Measurements from ENCODE around the gene C2CD4A. TPM values are rescaled to one million over a fixed set of nuclear protein-coding genes. Genes with fewer than 3 reads are reported as not detected.

C2CD4A gene
- total RNA-seq, 2 donors from 2014 or later = not detected

- DNase-seq = peak; percentile 97
- Histone ChIP-seq H3K4me1 (ENCODE audit: control insufficient read depth, insufficient read depth, low read length) (peaks cover 4% of the 10 kb centered on the region), H3K27ac (ENCODE audit: low read depth, low read length) (peak within 1 kb of the TSS; percentile 30), H3K36me3 (ENCODE audit: control insufficient read depth, insufficient read depth, low read length) (no peaks in the 10 kb centered on the region), H3K27me3 (ENCODE audit: control insufficient read depth, insufficient read depth, low read length, poor library complexity, severe bottlenecking) (peaks cover 47% of the 10 kb centered on the region), H3K9ac (ENCODE audit: extremely low read depth, low read length, poor library complexity, severe bottlenecking) (peak within 1 kb of the TSS; percentile 42), H3K4me3 (ENCODE audit: low read length) (peak within 1 kb of the TSS; percentile 89), H3K9me3 (ENCODE audit: control insufficient read depth, low read length) (no peaks in the 10 kb centered on the region)
- Mint-ChIP-seq H3K4me3 (peak within 1 kb of the TSS; percentile 78), H3K27ac (peak within 1 kb of the TSS; percentile 83), H3K36me3 (ENCODE audit: low read depth) (no peaks in the 10 kb centered on the region), H3K27me3 (ENCODE audit: insufficient read depth) (peaks cover 47% of the 10 kb centered on the region), H3K9me3 (no peaks in the 10 kb centered on the region), H3K4me1 (peaks cover 4% of the 10 kb centered on the region)
- peak; percentile 89 for TF ChIP-seq CTCF (conservative IDR thresholded peaks at IDR 0.05)
- WGBS, 2 experiments (ENCODE audit: insufficient coverage in 1 of 2, insufficient read length in 1 of 2) = 0% methylated on average over 26 to 73 of the region's 73 CpGs
Measured at GRCh38 chr15:62060113-62060895, 6.5 kb upstream of the C2CD4A start, which contains the start of gene VPS13C. Gene VPS13C (minus strand): TSS chr15:62060447. CDS start chr15:62060374, 73 bp downstream.

- Mint-ChIP-seq H3K9me3 (no peaks in the 10 kb centered on the region), H3K4me1 (peaks cover 4% of the 10 kb centered on the region), H3K27me3 (ENCODE audit: insufficient read depth) (peaks cover 53% of the 10 kb centered on the region), H3K27ac (peak overlapping the region; percentile 83), H3K36me3 (ENCODE audit: low read depth) (no peaks in the 10 kb centered on the region), H3K4me3 (peak overlapping the region; percentile 78)
- H3K9me3 ChIP-seq (ENCODE audit: control insufficient read depth, low read length) = no peaks in the 10 kb centered on the region
- peaks cover 4% of the 10 kb centered on the region for H3K4me1 ChIP-seq (ENCODE audit: control insufficient read depth, insufficient read depth, low read length)
- peak overlapping the region; percentile 89 for H3K4me3 ChIP-seq (ENCODE audit: low read length)
- H3K27ac ChIP-seq (ENCODE audit: low read depth, low read length) = no peak overlapping the region
- DNase-seq = no peak
- TF ChIP-seq CTCF (conservative IDR thresholded peaks at IDR 0.05) = no peak
- peaks cover 53% of the 10 kb centered on the region for H3K27me3 ChIP-seq (ENCODE audit: control insufficient read depth, insufficient read depth, low read length, poor library complexity, severe bottlenecking)
- H3K36me3 ChIP-seq (ENCODE audit: control insufficient read depth, insufficient read depth, low read length) = no peaks in the 10 kb centered on the region
- H3K9ac ChIP-seq (ENCODE audit: extremely low read depth, low read length, poor library complexity, severe bottlenecking) = peak overlapping the region; percentile 42
- WGBS, 2 experiments (ENCODE audit: insufficient coverage in 1 of 2, insufficient read length in 1 of 2) = 34 to 35% methylated on average over 6 to 8 of the region's 12 CpGs
Measured at GRCh38 chr15:62060896-62061280, 5.9 kb upstream of the C2CD4A start.

GRCh38 chr15:62063825-62064635, 2.7 kb upstream of the C2CD4A start:
- no peak for TF ChIP-seq CTCF (conservative IDR thresholded peaks at IDR 0.05)
- no peak overlapping the region for H3K4me3 ChIP-seq (ENCODE audit: low read length)
- peaks cover 79% of the 10 kb centered on the region for H3K27me3 Mint-ChIP-seq (ENCODE audit: insufficient read depth)
- H3K4me3 Mint-ChIP-seq = no peak overlapping the region
- WGBS, 2 experiments (ENCODE audit: insufficient coverage in 1 of 2, insufficient read length in 1 of 2) = 83 to 100% methylated on average over 2 to 6 of the region's 6 CpGs
- H3K27ac ChIP-seq (ENCODE audit: low read depth, low read length) = no peak overlapping the region
- H3K4me1 Mint-ChIP-seq = peaks cover 16% of the 10 kb centered on the region
- no peaks in the 10 kb centered on the region for H3K36me3 ChIP-seq (ENCODE audit: control insufficient read depth, insufficient read depth, low read length)
- no peaks in the 10 kb centered on the region for H3K9me3 Mint-ChIP-seq
- H3K36me3 Mint-ChIP-seq (ENCODE audit: low read depth) = no peaks in the 10 kb centered on the region
- H3K4me1 ChIP-seq (ENCODE audit: control insufficient read depth, insufficient read depth, low read length) = peaks cover 4% of the 10 kb centered on the region
- H3K9me3 ChIP-seq (ENCODE audit: control insufficient read depth, low read length) = no peaks in the 10 kb centered on the region
- H3K27ac Mint-ChIP-seq = no peak overlapping the region
- peaks cover 82% of the 10 kb centered on the region for H3K27me3 ChIP-seq (ENCODE audit: control insufficient read depth, insufficient read depth, low read length, poor library complexity, severe bottlenecking)
- H3K9ac ChIP-seq (ENCODE audit: extremely low read depth, low read length, poor library complexity, severe bottlenecking) = no peak overlapping the region
- DNase-seq = no peak
